Ovary (tissue), 3 donors: ENCODE data around the gene TMEM145.

Source experiments
- EP300 ChIP-seq: sonication (generic); formaldehyde crosslinking; IDR thresholded peaks from one replicate; pipeline ENCODE4 v1.6.1; 2017; ENCODE audit warnings: antibody characterized with exemption
- POLR2A ChIP-seq: fragments of 450-650 bp; IDR thresholded peaks from one replicate; pipeline ENCODE4 v1.6.1; 2017; ENCODE audit warnings: antibody characterized with exemption, mild to moderate bottlenecking, moderate library complexity
- TF ChIP-seq, protein P1 (sequence below), 3 donors: fragments of 450-650 bp in 2 of 3; fragments of 200-600 bp in 1 of 3; IDR thresholded peaks; one replicate each; pipeline versions ENCODE4 v1.5.1 to v1.8.0; 2016 to 2022; ENCODE audit warnings: antibody characterized with exemption in 3 of 3, mild to moderate bottlenecking in 1 of 3
- donor health status: DM: no; HTN: no; CAD: no.

DNA sequence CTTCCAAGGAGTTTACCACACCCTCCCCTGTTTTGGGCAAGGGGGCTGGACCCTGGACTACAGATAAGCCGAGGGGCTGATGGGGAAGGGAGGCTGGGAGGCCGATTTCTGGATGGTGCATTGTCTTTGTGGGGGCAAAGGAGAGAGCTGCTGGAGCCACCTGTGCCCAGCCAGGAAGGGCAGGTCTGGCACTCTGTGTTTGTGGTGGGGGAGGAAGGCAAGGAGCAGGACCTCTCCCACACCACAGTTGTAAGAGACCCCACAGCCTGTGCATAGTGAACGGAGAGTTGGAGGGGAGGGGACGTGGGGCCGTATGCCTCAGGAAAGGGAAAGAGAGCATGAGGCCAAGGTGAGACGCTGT is 27.1 kb upstream of the TMEM145 start:
- TF ChIP-seq, protein P1, sequence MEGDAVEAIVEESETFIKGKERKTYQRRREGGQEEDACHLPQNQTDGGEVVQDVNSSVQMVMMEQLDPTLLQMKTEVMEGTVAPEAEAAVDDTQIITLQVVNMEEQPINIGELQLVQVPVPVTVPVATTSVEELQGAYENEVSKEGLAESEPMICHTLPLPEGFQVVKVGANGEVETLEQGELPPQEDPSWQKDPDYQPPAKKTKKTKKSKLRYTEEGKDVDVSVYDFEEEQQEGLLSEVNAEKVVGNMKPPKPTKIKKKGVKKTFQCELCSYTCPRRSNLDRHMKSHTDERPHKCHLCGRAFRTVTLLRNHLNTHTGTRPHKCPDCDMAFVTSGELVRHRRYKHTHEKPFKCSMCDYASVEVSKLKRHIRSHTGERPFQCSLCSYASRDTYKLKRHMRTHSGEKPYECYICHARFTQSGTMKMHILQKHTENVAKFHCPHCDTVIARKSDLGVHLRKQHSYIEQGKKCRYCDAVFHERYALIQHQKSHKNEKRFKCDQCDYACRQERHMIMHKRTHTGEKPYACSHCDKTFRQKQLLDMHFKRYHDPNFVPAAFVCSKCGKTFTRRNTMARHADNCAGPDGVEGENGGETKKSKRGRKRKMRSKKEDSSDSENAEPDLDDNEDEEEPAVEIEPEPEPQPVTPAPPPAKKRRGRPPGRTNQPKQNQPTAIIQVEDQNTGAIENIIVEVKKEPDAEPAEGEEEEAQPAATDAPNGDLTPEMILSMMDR (IDR thresholded peaks at IDR 0.05) = no peak
- TF ChIP-seq EP300 = no peak
- TF ChIP-seq POLR2A = no peak
